ENCODE measurements around the gene MYL1.

The MYL1 gene

DNA sequence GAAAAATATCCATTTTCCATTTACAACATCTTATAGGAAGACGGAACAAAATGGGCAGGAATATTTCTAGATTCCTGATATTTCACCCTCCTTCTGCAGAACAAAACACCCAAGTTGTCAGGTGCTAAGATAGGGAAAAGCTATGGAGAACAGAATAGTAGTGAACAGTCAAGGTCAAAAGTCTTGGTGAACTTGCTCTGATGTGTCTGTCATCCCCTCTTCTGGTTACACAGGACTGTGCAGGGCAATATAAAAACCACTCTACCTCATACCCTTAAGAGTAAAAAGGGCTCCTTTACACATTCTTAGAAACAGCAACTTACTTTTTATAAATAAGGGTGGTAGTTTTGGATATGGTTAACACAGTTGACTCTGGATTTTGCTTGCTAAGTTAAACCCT lies 4.4 kb downstream of the MYL1 start:
- Histone ChIP-seq H3K9ac (no peak overlapping the region), H3K27ac (no peak overlapping the region), H3K9me3 (no peaks in the 10 kb centered on the region), H3K36me3 (no peaks in the 10 kb centered on the region), H3K4me3 (no peak overlapping the region), H3K4me1 (no peaks in the 10 kb centered on the region), H3K27me3 (no peaks in the 10 kb centered on the region), H4K20me1 (no peaks in the 10 kb centered on the region), H3K4me2 (no peak overlapping the region)
- TF ChIP-seq Cebpa-rat (IDR thresholded peaks at IDR 0.05) = no peak

DNA sequence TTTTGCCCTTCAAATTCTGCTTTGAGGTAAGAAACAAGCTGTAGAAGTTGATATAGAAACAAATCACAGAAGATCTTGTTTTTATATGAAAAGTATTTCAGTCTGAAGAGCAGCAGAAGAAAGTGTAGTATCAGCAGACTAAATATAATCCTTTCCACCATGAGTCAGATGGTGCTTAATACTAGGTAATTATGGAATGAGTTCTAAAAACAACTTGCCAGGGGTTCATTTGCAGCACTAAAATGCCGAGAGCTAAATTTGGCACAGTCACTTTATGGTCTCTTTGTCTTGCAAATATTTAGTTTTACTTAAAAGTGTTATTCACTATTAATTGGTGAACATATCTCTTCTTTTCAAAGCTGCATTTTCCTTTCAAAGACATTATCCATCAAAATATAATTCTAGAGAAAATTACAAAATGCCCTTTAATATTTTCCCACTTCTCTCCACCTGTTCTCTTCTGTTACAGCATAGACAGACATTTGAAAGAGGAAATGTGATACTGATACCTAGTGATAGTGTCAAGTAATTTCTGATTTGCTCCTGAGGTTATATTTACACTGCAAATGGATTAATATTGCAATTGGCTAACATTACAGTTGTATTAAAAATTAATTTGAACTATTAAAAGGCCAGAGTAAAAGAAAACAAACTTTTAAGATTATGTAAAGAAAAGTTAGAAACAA lies 5.3 kb downstream of the MYL1 start:
- Histone ChIP-seq H4K20me1 (no peaks in the 10 kb centered on the region), H3K4me3 (no peak overlapping the region), H3K36me3 (no peaks in the 10 kb centered on the region), H3K4me2 (no peak overlapping the region), H3K27ac (no peak overlapping the region), H3K4me1 (no peaks in the 10 kb centered on the region), H3K27me3 (no peaks in the 10 kb centered on the region), H3K9ac (no peak overlapping the region), H3K9me3 (no peaks in the 10 kb centered on the region)
- no peak for TF ChIP-seq Cebpa-rat (IDR thresholded peaks at IDR 0.05)

GRCh38 chr2:210303498-210303897 lies 11.5 kb downstream of the MYL1 start:
- Histone ChIP-seq H3K27ac (no peak overlapping the region), H3K9me3 (no peaks in the 10 kb centered on the region), H3K27me3 (no peaks in the 10 kb centered on the region)

GRCh38 chr2:210302326-210302725 lies 12.6 kb downstream of the MYL1 start:
- Histone ChIP-seq H3K4me1 (no peaks in the 10 kb centered on the region), H3K9ac (no peak overlapping the region), H3K9me3 (no peaks in the 10 kb centered on the region), H4K20me1 (no peaks in the 10 kb centered on the region), H3K27me3 (no peaks in the 10 kb centered on the region), H3K27ac (no peak overlapping the region), H3K36me3 (no peaks in the 10 kb centered on the region), H3K4me3 (no peak overlapping the region), H3K4me2 (no peak overlapping the region)
- no peak for TF ChIP-seq Cebpa-rat (IDR thresholded peaks at IDR 0.05)

More at GRCh38 chr2:210303498-210303897, 11.5 kb downstream of the MYL1 start:
- no peak overlapping the region for H3K4me2 ChIP-seq
- H3K36me3 ChIP-seq = no peaks in the 10 kb centered on the region
- TF ChIP-seq Cebpa-rat (IDR thresholded peaks at IDR 0.05) = no peak
- no peak overlapping the region for H3K4me3 ChIP-seq
- no peak overlapping the region for H3K9ac ChIP-seq
- no peaks in the 10 kb centered on the region for H3K4me1 ChIP-seq
- no peaks in the 10 kb centered on the region for H4K20me1 ChIP-seq

- no peaks in the 10 kb centered on the region for H4K20me1 ChIP-seq
- no peaks in the 10 kb centered on the region for H3K36me3 ChIP-seq
- no peaks in the 10 kb centered on the region for H3K27me3 ChIP-seq
- no peak overlapping the region for H3K4me3 ChIP-seq
- H3K27ac ChIP-seq = no peak overlapping the region
- no peaks in the 10 kb centered on the region for H3K4me1 ChIP-seq
- H3K9ac ChIP-seq = no peak overlapping the region
- H3K9me3 ChIP-seq = no peaks in the 10 kb centered on the region
- H3K4me2 ChIP-seq = no peak overlapping the region
- TF ChIP-seq Cebpa-rat (IDR thresholded peaks at IDR 0.05) = no peak
These were observed 15.1 kb downstream of the MYL1 start for GRCh38 chr2:210299866-210300373.

- no peak overlapping the region for H3K4me3 ChIP-seq
- no peak for TF ChIP-seq Cebpa-rat (IDR thresholded peaks at IDR 0.05)
- no peaks in the 10 kb centered on the region for H3K4me1 ChIP-seq
These were observed 26.6 kb downstream of the MYL1 start for GRCh38 chr2:210288408-210288807.

DNA sequence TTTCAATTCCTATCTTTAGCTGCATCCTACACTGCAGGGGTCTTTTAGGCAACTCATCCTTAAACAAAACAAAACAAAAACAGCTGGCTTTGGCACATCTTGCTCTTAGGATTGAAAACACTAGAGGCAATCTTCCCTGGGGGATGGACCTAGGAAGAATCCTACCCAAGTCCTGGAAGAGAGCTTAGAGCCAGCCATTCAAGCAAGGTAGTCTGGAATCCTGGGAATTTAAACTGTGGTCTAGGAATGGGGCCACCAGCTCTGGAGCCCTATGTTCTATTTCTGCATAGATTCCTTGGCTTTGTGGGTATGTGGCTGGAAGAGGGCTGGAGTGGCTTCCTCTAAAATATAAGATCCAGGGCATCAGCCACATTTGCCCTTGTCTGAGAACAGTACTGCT lies 27.7 kb downstream of the MYL1 start:
- no peaks in the 10 kb centered on the region for H4K20me1 ChIP-seq
- TF ChIP-seq Cebpa-rat (IDR thresholded peaks at IDR 0.05) = no peak
- H3K36me3 ChIP-seq = no peaks in the 10 kb centered on the region
- H3K27me3 ChIP-seq = no peaks in the 10 kb centered on the region
- no peak overlapping the region for H3K27ac ChIP-seq
- no peak overlapping the region for H3K4me2 ChIP-seq
- H3K9ac ChIP-seq = no peak overlapping the region
- no peaks in the 10 kb centered on the region for H3K4me1 ChIP-seq
- no peak overlapping the region for H3K4me3 ChIP-seq
- H3K9me3 ChIP-seq = peaks cover 10% of the 10 kb centered on the region; the same call in 1 of the 2 replicates

More at GRCh38 chr2:210288408-210288807, 26.6 kb downstream of the MYL1 start:
- Histone ChIP-seq H3K27ac (no peak overlapping the region), H3K9me3 (peaks cover 9% of the 10 kb centered on the region; the same call in 1 of the 2 replicates), H3K9ac (no peak overlapping the region), H3K36me3 (no peaks in the 10 kb centered on the region), H4K20me1 (no peaks in the 10 kb centered on the region), H3K27me3 (no peaks in the 10 kb centered on the region), H3K4me2 (no peak overlapping the region)

- H4K20me1 ChIP-seq = no peaks in the 10 kb centered on the region
- H3K27ac ChIP-seq = no peak overlapping the region
- H3K4me2 ChIP-seq = no peak overlapping the region
- no peaks in the 10 kb centered on the region for H3K36me3 ChIP-seq
- TF ChIP-seq Cebpa-rat (IDR thresholded peaks at IDR 0.05) = no peak
- H3K4me3 ChIP-seq = no peak overlapping the region
- H3K27me3 ChIP-seq = no peaks in the 10 kb centered on the region
- peaks cover 10% of the 10 kb centered on the region; the same call in 1 of the 2 replicates for H3K9me3 ChIP-seq
- H3K4me1 ChIP-seq = no peaks in the 10 kb centered on the region
- H3K9ac ChIP-seq = no peak overlapping the region
These were observed 28.8 kb downstream of the MYL1 start for GRCh38 chr2:210286123-210286680.

GRCh38 chr2:210277133-210277532 lies 37.8 kb downstream of the MYL1 start:
- no peaks in the 10 kb centered on the region for H3K9me3 ChIP-seq
- H4K20me1 ChIP-seq = no peaks in the 10 kb centered on the region
- H3K27me3 ChIP-seq = no peaks in the 10 kb centered on the region
- no peaks in the 10 kb centered on the region for H3K36me3 ChIP-seq
- no peak overlapping the region for H3K9ac ChIP-seq
- H3K27ac ChIP-seq = no peak overlapping the region
- H3K4me3 ChIP-seq = no peak overlapping the region
- TF ChIP-seq Cebpa-rat (IDR thresholded peaks at IDR 0.05) = no peak
- no peak overlapping the region for H3K4me2 ChIP-seq
- H3K4me1 ChIP-seq = no peaks in the 10 kb centered on the region

GRCh38 chr2:210271300-210271699 lies 43.7 kb downstream of the MYL1 start:
- H3K4me1 ChIP-seq = no peaks in the 10 kb centered on the region

More at GRCh38 chr2:210271300-210271699, 43.7 kb downstream of the MYL1 start:
- Histone ChIP-seq H3K27ac (no peak overlapping the region), H4K20me1 (no peaks in the 10 kb centered on the region), H3K27me3 (no peaks in the 10 kb centered on the region), H3K9ac (no peak overlapping the region), H3K4me2 (no peak overlapping the region), H3K4me3 (no peak overlapping the region), H3K36me3 (no peaks in the 10 kb centered on the region), H3K9me3 (no peaks in the 10 kb centered on the region)
- no peak for TF ChIP-seq Cebpa-rat (IDR thresholded peaks at IDR 0.05)
